DND-41 (cell line): Measurements from ENCODE around the gene RHBDF2.

Experiments
- CTCF ChIP-seq: IDR thresholded peaks from 2 replicates; pipeline ENCODE4 v1.5.1; 2012; ENCODE audit warnings: borderline replicate concordance, low read length, moderate library complexity, mild to moderate bottlenecking; ENCODE audit not compliant: poor library complexity, severe bottlenecking; ENCODE audit errors: extremely low read depth
- EZH2 ChIP-seq: IDR thresholded peaks from 3 replicates; pipeline ENCODE4 v1.6.1; 2012; ENCODE audit warnings: borderline replicate concordance, low read depth, mild to moderate bottlenecking, moderate library complexity, low read length, inconsistent platforms; ENCODE audit not compliant: severe bottlenecking

GRCh38 chr17:76528156-76528527, 26.9 kb upstream of the RHBDF2 start:
- TF ChIP-seq CTCF = no peak
- TF ChIP-seq EZH2 = no peak
